Measurements from ENCODE around the gene ERCC4. TPM values are rescaled to one million over a fixed set of nuclear protein-coding genes. Genes with fewer than 3 reads are reported as not detected.
"Not testable (repeated sequence)": the region's sequence is repeated elsewhere in the genome, so short reads cannot be mapped to it uniquely, and the experiment has no call there.

ERCC4 gene
- total RNA-seq (2014; rRNA removed; shearing (Covaris generic)), result 4.3 and 5.8 TPM in 2 replicates

DNA sequence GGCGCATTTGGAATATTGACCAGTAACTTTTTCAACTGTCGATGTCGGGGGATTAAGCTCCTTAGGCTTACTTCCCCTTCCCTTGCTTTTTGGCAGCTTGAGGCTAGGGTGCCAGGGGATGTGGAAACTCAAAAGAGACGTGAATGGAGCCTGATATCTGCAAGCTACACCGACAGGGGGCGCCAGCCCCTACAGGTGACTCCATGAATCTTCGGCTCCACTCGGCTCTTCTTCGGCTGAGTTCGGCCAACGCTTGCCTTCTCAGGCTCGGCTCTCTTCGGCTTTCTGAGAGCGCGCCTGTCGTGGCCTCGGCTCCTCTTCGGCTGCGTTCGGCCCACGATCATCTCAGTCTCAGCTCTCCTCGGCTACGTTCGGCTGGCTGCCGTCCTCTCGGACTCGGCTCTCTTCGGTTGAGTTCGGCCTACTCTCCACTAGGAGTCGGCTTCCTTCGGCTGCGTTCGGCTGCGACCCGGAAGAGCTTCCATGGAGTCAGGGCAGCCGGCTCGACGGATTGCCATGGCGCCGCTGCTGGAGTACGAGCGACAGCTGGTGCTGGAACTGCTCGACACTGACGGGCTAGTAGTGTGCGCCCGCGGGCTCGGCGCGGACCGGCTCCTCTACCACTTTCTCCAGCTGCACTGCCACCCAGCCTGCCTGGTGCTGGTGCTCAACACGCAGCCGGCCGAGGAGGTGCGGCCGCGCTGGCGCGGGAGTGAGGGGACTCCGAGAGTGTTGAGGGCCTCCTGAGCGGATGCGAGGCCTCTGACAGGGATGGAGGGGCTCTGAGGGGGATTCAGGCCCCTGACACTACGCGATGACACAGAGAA, at the start of gene ERCC4:
Gene ERCC4 (plus strand): TSS at position 472 of the 827 bp plus-strand sequence. CDS start 12 bp downstream, at position 484.
- DNase-seq (ENCODE audit: low spot score), result peak; percentile 97

DNA sequence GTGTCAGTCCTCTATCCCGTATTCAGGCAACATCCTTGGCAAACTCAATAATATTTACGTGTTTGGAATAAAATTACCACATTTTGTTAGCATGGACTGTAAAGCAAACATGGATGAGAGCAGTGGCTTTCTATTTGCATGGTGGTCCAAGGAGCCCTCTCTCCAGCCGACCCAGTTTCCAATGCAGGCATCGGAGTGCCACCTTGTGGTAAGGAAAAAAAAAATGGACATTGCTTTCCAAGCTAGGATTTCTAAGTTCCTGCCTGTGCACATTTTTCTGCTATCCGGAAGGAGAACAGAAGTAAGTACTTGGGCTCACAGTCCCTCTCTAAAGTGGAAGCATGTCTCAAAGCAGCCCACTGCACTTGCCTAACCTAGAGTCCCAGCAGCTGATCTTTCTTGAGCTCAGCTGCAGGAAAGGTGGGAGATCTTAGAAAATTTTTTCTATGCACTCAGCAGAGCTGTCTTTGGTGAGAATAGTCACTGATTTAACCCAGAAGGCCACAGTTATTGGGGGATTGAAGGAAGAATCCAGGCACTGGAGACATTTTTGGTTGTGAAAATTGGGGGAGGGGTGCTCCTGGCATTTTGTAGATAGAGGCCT, 46.0 kb upstream of the ERCC4 start:
- DNase-seq (ENCODE audit: low spot score), result peak; percentile 21

DNA sequence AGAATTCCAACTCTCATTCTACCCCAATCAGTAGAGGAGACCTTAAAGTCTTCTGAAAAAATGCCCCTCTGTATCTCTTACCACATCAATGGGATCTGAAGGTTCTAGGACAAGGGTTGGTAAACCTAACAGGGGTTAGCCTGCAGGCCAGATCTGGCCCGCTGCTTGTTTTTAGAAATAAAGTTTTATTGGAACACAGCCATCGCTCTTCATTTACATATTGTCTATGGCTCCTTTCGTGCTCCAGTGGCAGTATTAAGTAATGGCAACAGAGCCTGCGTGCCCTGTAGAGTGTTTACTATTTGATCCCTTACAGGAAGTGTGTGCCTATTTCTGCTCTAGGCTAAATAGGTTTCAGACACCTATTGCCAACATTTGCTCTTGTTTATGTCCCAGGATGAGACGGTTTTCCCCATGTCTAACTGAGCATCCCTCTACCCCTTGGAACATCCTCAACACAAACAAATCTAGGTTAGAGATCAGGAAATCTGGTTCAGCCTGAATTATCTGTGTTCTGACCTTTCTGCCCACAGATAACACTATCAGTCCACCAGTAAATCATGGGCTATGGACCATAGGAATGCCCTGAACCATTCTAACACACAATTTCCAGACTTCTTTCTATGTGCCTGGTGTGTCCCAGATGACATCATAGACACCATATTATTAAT, 44.2 kb upstream of the ERCC4 start:
- no peak for DNase-seq (ENCODE audit: low spot score)

GRCh38 chr16:13883276-13883675, 36.7 kb upstream of the ERCC4 start:
- no peak for DNase-seq (ENCODE audit: low spot score)

DNA sequence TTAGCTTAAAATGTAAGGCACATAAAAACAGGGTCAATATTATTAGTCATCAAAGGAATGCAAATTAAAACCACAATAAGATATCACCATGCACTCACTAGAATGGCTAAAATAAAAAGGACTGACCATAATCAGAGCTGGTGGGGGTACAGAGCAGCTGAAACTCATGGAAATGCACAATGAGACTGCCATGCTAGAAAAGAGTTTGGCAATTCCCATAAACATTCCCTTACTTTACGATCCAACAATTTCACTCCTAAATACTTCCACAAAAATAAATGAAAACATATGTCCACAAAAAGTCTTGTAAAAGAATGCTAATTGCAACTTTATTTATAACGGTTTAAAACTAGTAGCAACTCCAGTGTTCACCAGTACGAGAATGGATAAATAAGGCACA, 36.1 kb upstream of the ERCC4 start:
- DNase-seq (ENCODE audit: low spot score), result peak; percentile 8

DNA sequence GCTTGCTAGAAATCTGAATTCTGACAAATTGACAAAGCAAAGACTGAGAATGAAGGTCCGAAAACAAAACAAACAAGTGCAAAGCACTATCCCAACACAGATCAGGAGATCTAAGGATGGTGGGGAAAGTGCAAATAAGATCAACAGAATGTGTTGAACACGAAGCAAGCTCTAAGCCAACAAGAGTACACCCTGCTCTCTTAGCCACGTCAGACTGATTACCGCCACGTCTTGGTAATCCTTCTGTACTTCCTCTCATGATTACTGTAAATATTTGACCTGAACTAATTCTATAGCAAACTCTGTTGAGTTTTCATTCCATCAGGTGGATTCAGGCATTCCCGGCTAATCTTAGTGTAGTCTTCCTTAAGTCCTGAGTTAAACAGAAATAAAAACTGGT, 34.3 kb upstream of the ERCC4 start:
- no peak for DNase-seq (ENCODE audit: low spot score)

- no peak for DNase-seq (ENCODE audit: low spot score)
These were observed 33.3 kb upstream of the ERCC4 start for GRCh38 chr16:13886608-13887007.

- not testable (repeated sequence) for DNase-seq (ENCODE audit: low spot score)
These were observed 30.6 kb upstream of the ERCC4 start for GRCh38 chr16:13889323-13889722.

- no peak for DNase-seq (ENCODE audit: low spot score)
These were observed 27.7 kb upstream of the ERCC4 start for GRCh38 chr16:13892301-13892700.

DNA sequence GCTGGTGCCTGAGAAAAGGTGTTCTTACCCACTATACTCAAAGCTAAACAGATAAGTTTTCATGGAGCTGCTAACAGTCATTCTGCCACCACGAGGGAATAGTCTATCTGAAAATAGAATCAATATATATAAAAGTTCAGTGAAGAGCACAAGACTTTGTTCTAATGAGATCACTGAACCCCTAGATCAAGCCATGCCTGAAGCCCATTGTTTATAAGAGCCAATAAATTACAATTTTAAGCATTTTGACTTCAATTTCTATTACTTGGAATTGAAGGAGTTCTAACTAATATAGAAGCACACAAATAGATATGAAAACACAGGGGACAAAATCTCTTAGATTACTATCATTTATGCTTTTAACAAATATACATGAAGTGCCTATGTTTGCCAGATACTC, 24.4 kb upstream of the ERCC4 start:
- DNase-seq (ENCODE audit: low spot score), result no peak

DNA sequence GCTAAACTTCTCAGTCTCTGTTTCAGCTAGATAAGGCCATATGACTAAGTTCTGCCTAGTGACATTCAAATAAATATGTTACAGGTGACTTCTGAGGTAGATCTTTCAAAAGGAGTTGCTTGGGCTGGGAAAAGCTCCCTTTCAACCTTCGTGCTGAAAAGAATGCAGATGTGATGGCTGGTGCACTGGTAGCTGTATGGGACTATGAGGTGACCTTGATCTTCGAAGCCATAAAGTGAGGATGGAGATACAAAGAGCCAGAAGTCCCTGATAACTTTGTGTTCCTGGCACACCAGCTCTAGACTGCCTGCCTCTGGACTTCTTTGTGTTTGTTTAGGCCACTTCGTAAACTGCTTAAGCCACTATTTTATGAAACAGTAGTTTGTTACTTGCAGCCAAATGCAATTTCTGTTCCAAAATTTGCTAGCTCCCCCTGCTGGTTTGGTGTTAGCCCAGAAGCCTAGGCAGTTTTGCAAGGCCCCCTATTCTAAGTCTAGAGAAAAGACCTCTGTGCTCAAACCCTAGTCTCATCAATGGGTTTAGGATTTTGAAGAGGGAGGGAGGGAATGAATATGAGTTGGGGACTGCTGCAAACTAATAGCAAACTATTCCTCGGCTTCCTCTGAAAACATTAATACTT, 23.3 kb upstream of the ERCC4 start:
- no peak for DNase-seq (ENCODE audit: low spot score)

GRCh38 chr16:13897806-13898205, 22.1 kb upstream of the ERCC4 start:
- no peak for DNase-seq (ENCODE audit: low spot score)

DNA sequence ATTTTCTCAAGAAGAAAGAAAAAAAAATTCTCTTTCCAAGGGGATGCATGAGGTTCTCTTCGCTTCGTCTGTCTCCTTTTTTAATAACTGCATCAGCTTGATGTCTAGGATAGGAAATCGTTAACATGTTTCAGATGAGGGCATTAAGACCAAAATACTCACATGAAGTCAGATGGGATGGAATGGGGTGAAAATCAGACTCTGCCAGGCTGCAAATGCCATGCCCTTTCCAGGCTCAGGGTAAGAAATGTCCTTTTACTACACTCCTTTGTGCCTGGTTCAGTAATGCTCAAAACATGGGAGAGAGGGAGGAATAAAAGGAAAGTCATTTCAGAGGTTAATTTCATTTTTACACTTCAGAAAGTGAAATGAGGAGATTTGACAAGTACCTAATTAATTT, 21.7 kb upstream of the ERCC4 start:
- DNase-seq (ENCODE audit: low spot score), result no peak

GRCh38 chr16:13902052-13902451, 17.9 kb upstream of the ERCC4 start:
- DNase-seq (ENCODE audit: low spot score), result no peak

- DNase-seq (ENCODE audit: low spot score), result peak; percentile 16
These were observed 17.3 kb upstream of the ERCC4 start for GRCh38 chr16:13902677-13903076.

DNA sequence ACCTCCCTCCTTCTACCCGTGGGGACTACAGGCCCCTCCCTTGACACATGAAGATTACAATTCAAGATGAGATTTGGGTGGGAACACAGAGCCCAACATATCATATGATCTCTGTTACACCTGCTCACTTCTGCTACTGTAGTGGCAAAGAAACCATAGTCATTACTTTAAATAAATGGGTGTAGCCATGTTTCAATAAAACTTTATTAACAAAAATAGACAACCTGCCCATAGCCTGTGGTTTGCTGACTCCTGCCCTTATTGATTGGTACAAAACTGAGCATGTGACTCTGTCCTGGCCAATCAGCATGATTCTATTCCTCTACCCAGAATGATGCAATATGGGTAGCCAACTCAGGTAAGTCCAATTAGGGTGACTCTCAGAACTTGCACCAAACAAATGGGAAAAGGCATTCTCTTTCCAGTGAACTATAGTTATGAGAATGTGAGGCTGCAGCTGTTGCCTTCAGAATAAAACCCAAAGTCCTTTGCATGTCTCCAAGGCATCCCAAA, 15.7 kb upstream of the ERCC4 start:
- DNase-seq (ENCODE audit: low spot score), result no peak

GRCh38 chr16:13904822-13905221, 15.1 kb upstream of the ERCC4 start:
- peak; percentile 33 for DNase-seq (ENCODE audit: low spot score)

- no peak for DNase-seq (ENCODE audit: low spot score)
These were observed 13.5 kb upstream of the ERCC4 start for GRCh38 chr16:13906168-13907089.

GRCh38 chr16:13907431-13907830, 12.5 kb upstream of the ERCC4 start:
- DNase-seq (ENCODE audit: low spot score), result no peak

GRCh38 chr16:13909069-13909468, 10.9 kb upstream of the ERCC4 start:
- DNase-seq (ENCODE audit: low spot score), result no peak

- peak; percentile 81 for DNase-seq (ENCODE audit: low spot score)
These were observed 10.1 kb upstream of the ERCC4 start for GRCh38 chr16:13909872-13910303.
